Measurements from ENCODE around the gene PVALB.

PVALB gene

GRCh38 chr22:36757668-36758211 is 59.1 kb downstream of the PVALB start:
- Histone ChIP-seq H3K9me3 (ENCODE audit: insufficient read depth, low read length, severe bottlenecking) (no peaks in the 10 kb centered on the region), H3K27me3 (ENCODE audit: insufficient read depth, low read length, poor library complexity) (no peaks in the 10 kb centered on the region), H3K27ac (ENCODE audit: low read length) (no peak overlapping the region), H3K4me3 (ENCODE audit: low read depth in 1 of 2, low read length in 2 of 2) (no peak overlapping the region), H3K4me2 (ENCODE audit: insufficient read depth, low read length) (no peak overlapping the region), H2AFZ (ENCODE audit: low read depth, low read length) (no peak overlapping the region), H3K79me2 (ENCODE audit: insufficient read depth, low read length) (no peaks in the 10 kb centered on the region), H3K9ac (ENCODE audit: low read depth, low read length) (no peak overlapping the region), H3K36me3 (ENCODE audit: insufficient read depth, low read length) (peaks cover 6% of the 10 kb centered on the region; the same call in 1 of the 2 replicates), H3K4me1 (ENCODE audit: insufficient read depth, low read length) (no peaks in the 10 kb centered on the region), H4K20me1 (ENCODE audit: insufficient read depth, low read length) (no peaks in the 10 kb centered on the region)
- TF ChIP-seq EZH2 (IDR thresholded peaks at IDR 0.05; ENCODE audit: borderline replicate concordance, low read depth, low read length, severe bottlenecking) = no peak
- peak; percentile 93 for TF ChIP-seq CTCF (IDR thresholded peaks at IDR 0.05; ENCODE audit: borderline replicate concordance, extremely low read depth, low read length, poor library complexity, severe bottlenecking)
- DNase-seq = peak; percentile 77
- peak; percentile 96 for ATAC-seq (ENCODE audit: insufficient read depth, low read depth)

GRCh38 chr22:36756746-36757655 is 59.8 kb downstream of the PVALB start:
- Histone ChIP-seq H3K4me2 (ENCODE audit: insufficient read depth, low read length) (no peak overlapping the region), H3K4me1 (ENCODE audit: insufficient read depth, low read length) (no peaks in the 10 kb centered on the region), H3K4me3 (ENCODE audit: low read depth in 1 of 2, low read length in 2 of 2) (no peak overlapping the region), H3K79me2 (ENCODE audit: insufficient read depth, low read length) (no peaks in the 10 kb centered on the region), H3K9me3 (ENCODE audit: insufficient read depth, low read length, severe bottlenecking) (no peaks in the 10 kb centered on the region), H2AFZ (ENCODE audit: low read depth, low read length) (no peak overlapping the region), H4K20me1 (ENCODE audit: insufficient read depth, low read length) (no peaks in the 10 kb centered on the region), H3K9ac (ENCODE audit: low read depth, low read length) (no peak overlapping the region), H3K36me3 (ENCODE audit: insufficient read depth, low read length) (no peaks in the 10 kb centered on the region), H3K27ac (ENCODE audit: low read length) (no peak overlapping the region), H3K27me3 (ENCODE audit: insufficient read depth, low read length, poor library complexity) (no peaks in the 10 kb centered on the region)
- ATAC-seq (ENCODE audit: insufficient read depth, low read depth) (no peak; the same call in 2 of the 3 replicates), DNase-seq (no peak)
- TF ChIP-seq EZH2 (IDR thresholded peaks at IDR 0.05; ENCODE audit: borderline replicate concordance, low read depth, low read length, severe bottlenecking) (no peak), CTCF (IDR thresholded peaks at IDR 0.05; ENCODE audit: borderline replicate concordance, extremely low read depth, low read length, poor library complexity, severe bottlenecking) (no peak)

GRCh38 chr22:36756031-36756430 is 60.8 kb downstream of the PVALB start:
- Histone ChIP-seq H3K4me2 (ENCODE audit: insufficient read depth, low read length) (no peak overlapping the region), H3K36me3 (ENCODE audit: insufficient read depth, low read length) (no peaks in the 10 kb centered on the region), H3K27ac (ENCODE audit: low read length) (no peak overlapping the region), H3K9me3 (ENCODE audit: insufficient read depth, low read length, severe bottlenecking) (no peaks in the 10 kb centered on the region), H3K9ac (ENCODE audit: low read depth, low read length) (no peak overlapping the region), H3K4me3 (ENCODE audit: low read depth in 1 of 2, low read length in 2 of 2) (no peak overlapping the region), H3K79me2 (ENCODE audit: insufficient read depth, low read length) (no peaks in the 10 kb centered on the region), H3K27me3 (ENCODE audit: insufficient read depth, low read length, poor library complexity) (no peaks in the 10 kb centered on the region), H3K4me1 (ENCODE audit: insufficient read depth, low read length) (no peaks in the 10 kb centered on the region), H4K20me1 (ENCODE audit: insufficient read depth, low read length) (no peaks in the 10 kb centered on the region), H2AFZ (ENCODE audit: low read depth, low read length) (no peak overlapping the region)
- TF ChIP-seq CTCF (IDR thresholded peaks at IDR 0.05; ENCODE audit: borderline replicate concordance, extremely low read depth, low read length, poor library complexity, severe bottlenecking) (no peak), EZH2 (IDR thresholded peaks at IDR 0.05; ENCODE audit: borderline replicate concordance, low read depth, low read length, severe bottlenecking) (no peak)
- no peak for ATAC-seq (ENCODE audit: insufficient read depth, low read depth)
- no peak for DNase-seq
